ENCODE measurements around the gene ZNF775.

The ZNF775 gene

DNA sequence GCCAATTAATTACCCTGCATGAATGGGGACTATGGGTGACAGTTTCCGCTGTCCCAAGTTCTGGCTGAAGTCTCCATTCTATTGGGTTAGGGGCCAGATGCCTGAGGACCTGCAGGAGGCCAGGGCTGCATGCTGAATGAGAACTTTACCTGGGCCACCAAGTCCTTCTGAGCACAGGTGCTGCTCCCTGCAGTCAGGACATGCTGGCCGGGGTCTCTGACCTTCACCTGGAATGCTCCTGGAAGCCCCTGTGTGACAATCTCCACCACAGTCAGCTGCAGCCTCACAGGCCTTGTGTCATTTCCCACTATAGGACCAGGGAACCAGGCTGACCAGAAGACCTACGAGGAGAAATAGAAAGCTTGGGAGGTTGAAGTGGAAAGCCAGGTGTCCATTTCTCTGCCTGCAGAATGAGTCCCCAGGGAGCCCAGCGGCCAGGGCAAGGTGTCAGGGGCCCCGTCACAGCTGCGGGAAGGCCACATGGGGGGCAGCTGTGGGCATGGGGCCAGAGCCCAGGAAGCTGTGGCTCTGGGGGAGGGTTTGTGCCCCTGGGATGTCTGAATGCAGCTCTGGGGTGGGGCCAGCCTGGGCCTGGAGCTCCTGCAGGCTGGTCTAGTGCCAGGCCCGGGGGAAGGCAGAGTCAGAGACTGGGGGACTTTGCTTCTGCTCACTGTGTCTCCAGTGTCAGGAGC is 65.7 kb downstream of the ZNF775 start:
- DNase-seq: no peak

DNA sequence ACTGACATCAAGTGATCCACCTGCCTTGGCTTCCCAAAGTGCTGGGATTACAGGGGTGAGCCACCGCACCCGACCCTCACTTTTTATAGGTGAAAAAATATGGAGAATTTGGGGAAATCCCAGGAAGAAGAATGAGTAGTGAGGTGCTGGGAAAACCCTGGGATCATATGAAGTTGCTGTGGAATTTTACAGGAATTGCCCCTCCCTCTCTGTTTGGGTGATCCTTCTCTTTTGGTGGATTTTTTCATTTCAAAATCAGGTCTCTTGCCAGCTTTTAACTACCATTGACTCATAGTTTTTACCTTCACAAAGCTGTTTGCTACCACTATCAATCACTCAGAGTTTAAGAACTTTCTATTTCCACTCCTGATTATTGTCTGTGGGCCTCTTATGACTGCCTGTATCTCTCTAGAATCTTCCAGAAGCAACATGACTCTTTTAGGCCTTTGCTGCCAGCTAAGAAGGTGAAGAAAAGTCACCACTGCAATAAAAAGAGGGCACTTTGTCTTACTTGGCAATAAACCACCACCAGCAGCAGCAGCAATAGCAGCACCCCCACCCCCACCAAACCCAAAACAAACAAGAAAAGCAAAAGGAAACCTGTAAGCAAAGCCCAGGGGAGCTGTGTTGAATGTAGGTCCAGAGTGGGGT is 67.3 kb downstream of the ZNF775 start:
- DNase-seq: no peak

Data from inflammatory macrophage treated with lipopolysaccharide for 4 hours (primary cell).